Trophoblast cell (in vitro differentiated cells and primary cell): ENCODE measurements around the gene CHN2.

Experiments
- DNase-seq, 2 donors: peaks; one replicate each; pipeline ENCODE4 v3.0.0-alpha.2; 2016
- H2AFZ ChIP-seq: 2 replicates; pipeline ENCODE4 v1.6.1; 2013; ENCODE audit warnings: low read length, moderate library complexity, mild to moderate bottlenecking; ENCODE audit not compliant: insufficient read depth, poor library complexity
- H2AK5ac ChIP-seq: 2 replicates; pipeline ENCODE4 v1.6.1; 2013; ENCODE audit warnings: mild to moderate bottlenecking, low read length
- H2BK120ac ChIP-seq: 2 replicates; pipeline ENCODE4 v1.6.1; 2013; ENCODE audit warnings: low read length, mild to moderate bottlenecking, moderate library complexity; ENCODE audit not compliant: insufficient read depth, poor library complexity
- H2BK12ac ChIP-seq: 2 replicates; pipeline ENCODE4 v1.6.1; 2013; ENCODE audit warnings: mild to moderate bottlenecking, low read length, moderate library complexity
- H2BK5ac ChIP-seq: 2 replicates; pipeline ENCODE4 v1.6.1; 2013; ENCODE audit warnings: low read length, low read depth, moderate library complexity, mild to moderate bottlenecking; ENCODE audit not compliant: poor library complexity
- H3K14ac ChIP-seq: 2 replicates; pipeline ENCODE4 v1.6.1; 2013; ENCODE audit warnings: mild to moderate bottlenecking, low read length
- H3K18ac ChIP-seq: 2 replicates; pipeline ENCODE4 v1.6.1; 2013; ENCODE audit warnings: mild to moderate bottlenecking, low read length
- H3K23ac ChIP-seq: 2 replicates; pipeline ENCODE4 v1.6.1; 2013; ENCODE audit warnings: low read length
- H3K27ac ChIP-seq: 2 replicates; pipeline ENCODE4 v1.5.1; 2013; ENCODE audit warnings: low read depth, mild to moderate bottlenecking, inconsistent platforms, low read length, moderate library complexity
- H3K27me3 ChIP-seq: 2 replicates; pipeline ENCODE4 v1.6.1; 2013; ENCODE audit warnings: inconsistent platforms, mild to moderate bottlenecking, low read length, moderate library complexity; ENCODE audit not compliant: insufficient read depth
- H3K36me3 ChIP-seq, 2 experiments: 1 replicate in 1 of 2; 2 replicates in 1 of 2; pipeline ENCODE4 v1.6.1; 2013; ENCODE audit warnings: low read length in 2 of 2, mild to moderate bottlenecking in 2 of 2, moderate library complexity in 1 of 2; ENCODE audit not compliant: insufficient read depth in 2 of 2, control insufficient read depth in 1 of 2
- H3K4ac ChIP-seq: 2 replicates; pipeline ENCODE4 v1.6.1; 2013; ENCODE audit warnings: low read depth, mild to moderate bottlenecking, low read length, moderate library complexity
- H3K4me1 ChIP-seq, 2 experiments: 1 replicate in 1 of 2; 2 replicates in 1 of 2; pipeline ENCODE4 v1.6.1; 2013; ENCODE audit warnings: low read length in 2 of 2, mild to moderate bottlenecking in 2 of 2, moderate library complexity in 1 of 2; ENCODE audit not compliant: insufficient read depth in 2 of 2, control insufficient read depth in 1 of 2
- H3K4me2 ChIP-seq: 2 replicates; pipeline ENCODE4 v1.6.1; 2013; ENCODE audit warnings: inconsistent platforms, mild to moderate bottlenecking, low read length, moderate library complexity
- H3K4me3 ChIP-seq: 2 replicates; pipeline ENCODE4 v1.5.1; 2013; ENCODE audit warnings: mild to moderate bottlenecking, low read depth, low read length, inconsistent platforms
- H3K79me1 ChIP-seq: one replicate; pipeline ENCODE4 v1.6.1; 2013; ENCODE audit warnings: low read length
- H3K79me2 ChIP-seq: 2 replicates; pipeline ENCODE4 v1.6.1; 2013; ENCODE audit warnings: low read length, mild to moderate bottlenecking; ENCODE audit not compliant: control insufficient read depth, insufficient read depth, poor library complexity
- H3K9ac ChIP-seq: 2 replicates; pipeline ENCODE4 v1.6.1; 2013; ENCODE audit warnings: mild to moderate bottlenecking, low read length
- H3K9me3 ChIP-seq: 2 replicates; pipeline ENCODE4 v1.6.1; 2013; ENCODE audit warnings: low read depth, mild to moderate bottlenecking, control low read depth, inconsistent platforms, low read length; ENCODE audit not compliant: insufficient read depth
- H4K12ac ChIP-seq: 2 replicates; pipeline ENCODE4 v1.6.1; 2013; ENCODE audit warnings: low read depth, mild to moderate bottlenecking, low read length, moderate library complexity
- H4K8ac ChIP-seq: 2 replicates; pipeline ENCODE4 v1.6.1; 2013; ENCODE audit warnings: low read depth, mild to moderate bottlenecking, low read length, moderate library complexity
- H4K91ac ChIP-seq: one replicate; pipeline ENCODE4 v1.6.1; 2013; ENCODE audit warnings: low read depth, mild to moderate bottlenecking, low read length, moderate library complexity
- WGBS: extraction: QIAGEN DNeasy Blood & Tissue Kit; methylation state at CpG from one replicate; pipeline ENCODE4 v1.1.7; 2013; ENCODE audit warnings: missing lambda C conversion rate; ENCODE audit not compliant: insufficient read length, insufficient coverage; ENCODE audit errors: extremely low coverage; 5-methylcytosine and 5-hydroxymethylcytosine counted together

The CHN2 gene

GRCh38 chr7:29327455-29327854 lies 132.9 kb downstream of the CHN2 start:
- Histone ChIP-seq H4K12ac (no peak overlapping the region), H3K36me3 (peaks cover 0 to 2% of the 10 kb centered on the region in 2 experiments), H3K14ac (no peak overlapping the region), H3K4ac (no peak overlapping the region), H3K4me1 (peaks cover 1 to 4% of the 10 kb centered on the region in 2 experiments), H4K8ac (no peak overlapping the region), H3K27me3 (no peaks in the 10 kb centered on the region), H2AK5ac (no peak overlapping the region), H3K27ac (no peak overlapping the region), H3K23ac (no peak overlapping the region), H3K9ac (no peak overlapping the region), H3K79me1 (peaks cover 3% of the 10 kb centered on the region), H2BK12ac (no peak overlapping the region), H3K4me2 (no peak overlapping the region), H3K79me2 (no peaks in the 10 kb centered on the region), H3K4me3 (no peak overlapping the region), H3K18ac (no peak overlapping the region), H4K91ac (no peak overlapping the region), H2AFZ (no peak overlapping the region), H3K9me3 (no peaks in the 10 kb centered on the region), H2BK5ac (no peak overlapping the region), H2BK120ac (no peak overlapping the region)
- no peak for DNase-seq
- WGBS, result no CpG with 5 or more reads among the region's 8 CpGs

GRCh38 chr7:29328045-29328444 lies 133.5 kb downstream of the CHN2 start:
- no peaks in the 10 kb centered on the region for H3K27me3 ChIP-seq
- no peak overlapping the region for H3K4me2 ChIP-seq
- H3K79me1 ChIP-seq, result peaks cover 3% of the 10 kb centered on the region
- no peak overlapping the region for H2BK12ac ChIP-seq
- no peaks in the 10 kb centered on the region for H3K9me3 ChIP-seq
- peaks cover 0 to 2% of the 10 kb centered on the region in 2 experiments for H3K36me3 ChIP-seq
- H3K14ac ChIP-seq, result no peak overlapping the region
- no peak overlapping the region for H3K4me3 ChIP-seq
- no peak overlapping the region for H3K9ac ChIP-seq
- no peak overlapping the region for H3K18ac ChIP-seq
- H3K4me1 ChIP-seq, result peaks cover 1 to 4% of the 10 kb centered on the region in 2 experiments
- H3K79me2 ChIP-seq, result no peaks in the 10 kb centered on the region
- H2BK5ac ChIP-seq, result no peak overlapping the region
- DNase-seq, result no peak
- no peak overlapping the region for H2AK5ac ChIP-seq
- no peak overlapping the region for H4K8ac ChIP-seq
- no peak overlapping the region for H2BK120ac ChIP-seq
- no peak overlapping the region for H3K27ac ChIP-seq
- no peak overlapping the region for H4K12ac ChIP-seq
- no peak overlapping the region for H3K4ac ChIP-seq
- no peak overlapping the region for H4K91ac ChIP-seq
- no peak overlapping the region for H3K23ac ChIP-seq
- WGBS, result no CpG with 5 or more reads among the region's 5 CpGs
- no peak overlapping the region for H2AFZ ChIP-seq

DNA sequence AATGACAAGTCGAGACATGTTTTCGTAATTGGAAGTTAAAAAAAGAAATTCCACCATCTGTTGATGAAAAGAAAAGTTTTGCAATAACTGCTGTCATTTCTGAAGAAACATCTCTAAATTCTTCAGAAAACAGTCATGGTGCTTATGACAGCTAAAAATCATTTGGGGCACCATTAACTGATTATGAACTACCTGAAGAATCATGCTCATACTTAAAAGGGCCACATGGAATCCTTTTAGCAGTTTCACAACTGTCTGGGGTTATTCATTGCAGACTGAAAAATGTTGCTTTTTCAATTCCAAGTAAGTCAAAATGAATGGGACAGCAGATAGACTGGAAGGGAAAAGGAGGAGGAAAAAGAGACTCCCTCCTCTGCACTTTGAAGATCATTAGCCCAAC lies 134.2 kb downstream of the CHN2 start:
- no peak overlapping the region for H4K12ac ChIP-seq
- H2AK5ac ChIP-seq, result no peak overlapping the region
- H3K79me2 ChIP-seq, result no peaks in the 10 kb centered on the region
- H2BK120ac ChIP-seq, result no peak overlapping the region
- peak overlapping the region; percentile 54 for H3K14ac ChIP-seq
- H3K36me3 ChIP-seq, result peaks cover 0 to 2% of the 10 kb centered on the region in 2 experiments
- no peak overlapping the region for H3K18ac ChIP-seq
- peaks cover 3% of the 10 kb centered on the region for H3K79me1 ChIP-seq
- no peak overlapping the region for H4K91ac ChIP-seq
- no peak overlapping the region for H4K8ac ChIP-seq
- no peak overlapping the region for H3K9ac ChIP-seq
- no peaks in the 10 kb centered on the region for H3K27me3 ChIP-seq
- peak overlapping the region; percentile 23 for H2BK5ac ChIP-seq
- no peak overlapping the region for H3K4me3 ChIP-seq
- no CpG with 5 or more reads among the region's 2 CpGs for WGBS
- no peaks in the 10 kb centered on the region for H3K9me3 ChIP-seq
- H3K4me1 ChIP-seq, result peaks cover 1 to 4% of the 10 kb centered on the region in 2 experiments
- H3K4me2 ChIP-seq, result no peak overlapping the region
- peak overlapping the region; percentile 72 for H3K27ac ChIP-seq
- H3K23ac ChIP-seq, result no peak overlapping the region
- DNase-seq, result peak; percentile 54 to 81
- no peak overlapping the region for H2BK12ac ChIP-seq
- no peak overlapping the region for H3K4ac ChIP-seq
- H2AFZ ChIP-seq, result no peak overlapping the region

DNA sequence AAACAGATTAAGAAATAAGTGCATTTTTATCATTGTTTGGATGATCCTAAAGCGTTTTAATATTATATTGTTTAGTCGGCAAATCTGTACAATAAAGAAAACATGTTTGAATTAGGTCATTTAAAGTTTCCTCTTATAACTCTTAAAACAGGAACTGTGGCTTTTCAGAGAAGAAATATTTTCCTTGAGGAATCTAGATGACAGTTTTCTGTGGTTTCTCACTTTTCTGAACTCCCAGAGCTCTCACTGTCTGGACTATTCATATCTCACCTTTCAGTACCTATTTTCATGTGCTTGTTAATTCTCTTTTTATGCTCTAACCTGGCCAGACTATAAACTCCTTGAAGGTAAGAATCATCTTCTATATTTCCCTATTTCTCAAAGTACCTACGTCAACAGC lies 135.1 kb downstream of the CHN2 start:
- no CpG with 5 or more reads among the region's 3 CpGs for WGBS
- H2AFZ ChIP-seq, result no peak overlapping the region
- H4K12ac ChIP-seq, result no peak overlapping the region
- H2BK120ac ChIP-seq, result no peak overlapping the region
- no peak overlapping the region for H3K14ac ChIP-seq
- no peak overlapping the region for H3K4ac ChIP-seq
- no peak overlapping the region for H3K9ac ChIP-seq
- no peak overlapping the region for H3K27ac ChIP-seq
- no peak overlapping the region for H3K4me3 ChIP-seq
- no peaks in the 10 kb centered on the region for H3K79me2 ChIP-seq
- no peak overlapping the region for H3K4me2 ChIP-seq
- no peak overlapping the region for H2AK5ac ChIP-seq
- H3K36me3 ChIP-seq, result peaks cover 0 to 5% of the 10 kb centered on the region in 2 experiments
- DNase-seq, result no peak
- H4K91ac ChIP-seq, result no peak overlapping the region
- H2BK5ac ChIP-seq, result no peak overlapping the region
- H2BK12ac ChIP-seq, result no peak overlapping the region
- no peak overlapping the region for H3K23ac ChIP-seq
- H3K27me3 ChIP-seq, result no peaks in the 10 kb centered on the region
- H3K18ac ChIP-seq, result no peak overlapping the region
- H4K8ac ChIP-seq, result no peak overlapping the region
- no peaks in the 10 kb centered on the region for H3K9me3 ChIP-seq
- peaks cover 1 to 4% of the 10 kb centered on the region in 2 experiments for H3K4me1 ChIP-seq
- H3K79me1 ChIP-seq, result peaks cover 3% of the 10 kb centered on the region
